Lung (tissue), 12 donors: Measurements from ENCODE around the gene DOCK10. TPM values are rescaled to one million over a fixed set of nuclear protein-coding genes. Genes with fewer than 3 reads are reported as not detected.

Source experiments
- ATAC-seq: fragments of 200-7000 bp; cut with Tn5 transposase; one replicate; pipeline ENCODE4 v1.9.1; 2020; ENCODE audit warnings: moderate number of reproducible peaks; ENCODE audit not compliant: insufficient read depth, low FRiP score
- DNase-seq, 3 donors: peaks; one replicate each; pipeline ENCODE4 v3.0.0-alpha.2; 2013 to 2017
- H3K27ac ChIP-seq, 2 donors: one replicate each; pipeline ENCODE4 v1.5.1; 2013; ENCODE audit warnings: mild to moderate bottlenecking in 2 of 2, moderate library complexity in 2 of 2, control low read depth in 1 of 2, inconsistent platforms in 1 of 2, low read depth in 1 of 2, low read length in 1 of 2
- H3K27me3 ChIP-seq, 3 donors: one replicate each; pipeline ENCODE4 v1.5.1; 2013; ENCODE audit warnings: low read length in 2 of 3; ENCODE audit not compliant: control insufficient read depth in 3 of 3, insufficient read depth in 3 of 3
- H3K36me3 ChIP-seq, 4 donors: one replicate each; pipeline ENCODE4 v1.5.1; 2013; ENCODE audit warnings: low read length in 4 of 4, mild to moderate bottlenecking in 1 of 4, moderate library complexity in 1 of 4; ENCODE audit not compliant: control insufficient read depth in 4 of 4, insufficient read depth in 4 of 4
- H3K4me1 ChIP-seq, 5 donors: one replicate each; pipeline ENCODE4 v1.5.1; 2013; ENCODE audit warnings: low read length in 5 of 5, mild to moderate bottlenecking in 2 of 5, moderate library complexity in 1 of 5; ENCODE audit not compliant: control insufficient read depth in 5 of 5, insufficient read depth in 5 of 5
- H3K4me3 ChIP-seq: one replicate; pipeline ENCODE4 v1.5.1; 2013; ENCODE audit warnings: mild to moderate bottlenecking, control low read depth, moderate library complexity
- H3K9ac ChIP-seq, 2 donors: one replicate each; pipeline ENCODE4 v1.5.1; 2013; ENCODE audit warnings: low read length in 2 of 2, control low read depth in 1 of 2; ENCODE audit not compliant: insufficient read depth in 1 of 2
- H3K9me3 ChIP-seq, 4 donors: one replicate each; pipeline ENCODE4 v1.5.1; 2013; ENCODE audit warnings: low read length in 3 of 4, mild to moderate bottlenecking in 1 of 4, moderate library complexity in 1 of 4; ENCODE audit not compliant: control insufficient read depth in 4 of 4, insufficient read depth in 3 of 4
- WGBS, 2 donors: extraction: QIAGEN DNeasy Blood & Tissue Kit; methylation state at CpG; one replicate each; pipeline ENCODE4 v1.1.7; 2013; 5-methylcytosine and 5-hydroxymethylcytosine counted together
- polyA plus RNA-seq, 2 donors: library from polyadenylated mRNA; stranded (reverse); fragments of 200-250 nt; gene quantifications; one replicate each; pipeline ENCODE4 v1.2.1, GENCODE V29; 2013
- total RNA-seq, 2 donors: library from RNA; depleted of rRNA in 1 of 2; stranded (reverse); fragments of >200 nt in 1 of 2; gene quantifications; one replicate each; pipeline ENCODE4 v1.2.1, GENCODE V29; 2014 to 2021
- TF ChIP-seq, protein P1 (sequence below): IDR thresholded peaks from 2 replicates; pipeline ENCODE4 v1.5.1; 2012; ENCODE audit warnings: mild to moderate bottlenecking; ENCODE audit errors: control extremely low read depth, extremely low read depth
- donor health status: control.
- donor health status: control.
- donor health status: Bipolar disorder and iron deficiency.
- donor health status: healthy.
- donor health status: DM: yes; HTN: yes; CAD: no.

The DOCK10 gene
- total and polyA plus RNA-seq, 4 donors: 3.1 to 39.8 (median 18.0) TPM

- H3K27ac ChIP-seq: no peak overlapping the region
- H3K9ac ChIP-seq: no peak overlapping the region
Measured at GRCh38 chr2:224885836-224886547, 156.3 kb downstream of the DOCK10 start.

DNA sequence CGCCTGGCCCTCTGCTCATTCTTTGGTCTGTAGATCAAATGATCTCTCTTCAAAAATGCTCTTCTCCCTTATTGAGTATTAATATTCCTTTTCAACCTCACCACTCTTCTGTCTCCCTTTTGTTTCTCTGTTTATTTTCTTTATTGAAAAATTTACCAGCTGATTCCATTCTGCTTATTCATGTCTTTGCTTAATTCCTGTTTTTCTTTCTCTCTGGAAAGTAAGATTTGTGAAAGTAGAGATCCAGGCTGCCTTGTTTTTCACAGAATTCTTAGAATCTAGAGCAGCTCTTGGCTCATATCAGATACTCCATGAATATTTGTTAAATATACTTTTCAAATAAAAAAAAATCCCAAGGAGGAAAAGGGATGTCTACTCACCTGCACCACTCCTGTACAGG lies 157.0 kb downstream of the DOCK10 start:
- DNase-seq (no peak), ATAC-seq (no peak)
- no peak overlapping the region for H3K4me3 ChIP-seq
- WGBS, 2 donors: 98 to 100% methylated on average over 1 of the region's 1 CpG
- no peaks in the 10 kb centered on the region for H3K9me3 ChIP-seq
- peaks cover 0 to 48% (median 18%) of the 10 kb centered on the region in 4 donors for H3K36me3 ChIP-seq
- H3K4me1 ChIP-seq: peaks cover 0 to 5% (median 0%) of the 10 kb centered on the region in 5 donors
- TF ChIP-seq, protein P1, sequence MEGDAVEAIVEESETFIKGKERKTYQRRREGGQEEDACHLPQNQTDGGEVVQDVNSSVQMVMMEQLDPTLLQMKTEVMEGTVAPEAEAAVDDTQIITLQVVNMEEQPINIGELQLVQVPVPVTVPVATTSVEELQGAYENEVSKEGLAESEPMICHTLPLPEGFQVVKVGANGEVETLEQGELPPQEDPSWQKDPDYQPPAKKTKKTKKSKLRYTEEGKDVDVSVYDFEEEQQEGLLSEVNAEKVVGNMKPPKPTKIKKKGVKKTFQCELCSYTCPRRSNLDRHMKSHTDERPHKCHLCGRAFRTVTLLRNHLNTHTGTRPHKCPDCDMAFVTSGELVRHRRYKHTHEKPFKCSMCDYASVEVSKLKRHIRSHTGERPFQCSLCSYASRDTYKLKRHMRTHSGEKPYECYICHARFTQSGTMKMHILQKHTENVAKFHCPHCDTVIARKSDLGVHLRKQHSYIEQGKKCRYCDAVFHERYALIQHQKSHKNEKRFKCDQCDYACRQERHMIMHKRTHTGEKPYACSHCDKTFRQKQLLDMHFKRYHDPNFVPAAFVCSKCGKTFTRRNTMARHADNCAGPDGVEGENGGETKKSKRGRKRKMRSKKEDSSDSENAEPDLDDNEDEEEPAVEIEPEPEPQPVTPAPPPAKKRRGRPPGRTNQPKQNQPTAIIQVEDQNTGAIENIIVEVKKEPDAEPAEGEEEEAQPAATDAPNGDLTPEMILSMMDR: no peak
- no peak overlapping the region for H3K27ac ChIP-seq
- no peaks in the 10 kb centered on the region for H3K27me3 ChIP-seq
- no peak overlapping the region for H3K9ac ChIP-seq

More at GRCh38 chr2:224885836-224886547, 156.3 kb downstream of the DOCK10 start:
- ATAC-seq (peak; percentile 23), DNase-seq (no peak)
- H3K36me3 ChIP-seq: peaks cover 0 to 44% (median 20%) of the 10 kb centered on the region in 4 donors
- H3K27me3 ChIP-seq: no peaks in the 10 kb centered on the region
- peaks cover 0 to 5% (median 0%) of the 10 kb centered on the region in 5 donors for H3K4me1 ChIP-seq
- no peak overlapping the region for H3K4me3 ChIP-seq
- TF ChIP-seq, protein P1: no peak
- H3K9me3 ChIP-seq: no peaks in the 10 kb centered on the region
- WGBS, 2 donors: 72 to 81% methylated on average over 9 of the region's 9 CpGs

DNA sequence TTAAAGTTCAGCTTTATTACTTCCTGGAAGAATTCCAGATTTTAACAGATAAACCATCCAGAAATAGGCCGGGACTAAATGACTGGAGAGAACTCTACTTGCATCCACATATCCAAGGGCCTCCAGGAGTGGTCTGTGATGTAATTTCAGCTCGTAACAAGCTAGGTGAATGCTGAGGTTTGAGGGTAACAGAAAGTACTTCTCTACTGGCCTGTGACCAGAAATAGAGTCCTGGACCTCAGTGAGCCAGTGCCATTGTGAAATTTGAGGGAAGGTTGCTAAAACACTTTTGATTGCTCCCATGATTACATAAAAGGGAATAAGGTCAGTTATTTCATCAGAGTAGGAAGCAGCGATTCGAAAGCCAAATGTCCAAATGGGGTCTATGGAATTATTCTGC lies 158.1 kb downstream of the DOCK10 start:
- peak in 2 of 3 donors; percentile 46 to 57 for DNase-seq
- H3K27me3 ChIP-seq: no peaks in the 10 kb centered on the region
- no peaks in the 10 kb centered on the region for H3K9me3 ChIP-seq
- 18 to 32% methylated on average over 4 of the region's 4 CpGs for whole genome bisulfite sequencing, 2 donors
- TF ChIP-seq, protein P1: no peak
- H3K4me1 ChIP-seq: peaks cover 0 to 5% (median 0%) of the 10 kb centered on the region in 5 donors
- H3K36me3 ChIP-seq: peaks cover 0 to 48% (median 17%) of the 10 kb centered on the region in 4 donors
- no peak overlapping the region for H3K4me3 ChIP-seq
- peak; percentile 54 for ATAC-seq
- no peak overlapping the region for H3K9ac ChIP-seq
- no peak overlapping the region for H3K27ac ChIP-seq
